Measurements from ENCODE around the gene SHROOM2.
A peak's percentile ranks its signal among the peaks of the same experiment; 100 is the strongest.

Gene SHROOM2

GRCh38 chrX:9947131-9947794 is 161.0 kb downstream of the SHROOM2 start:
- TF ChIP-seq CTCF (IDR thresholded peaks at IDR 0.05; ENCODE audit: low read length, missing control alignments) = no peak
- no peak for DNase-seq (ENCODE audit: low read depth)
- no peak overlapping the region for H3K4me3 ChIP-seq (replicated peaks; ENCODE audit: low read depth, low read length)

GRCh38 chrX:9948406-9948805 is 162.2 kb downstream of the SHROOM2 start:
- no peak for TF ChIP-seq CTCF (IDR thresholded peaks at IDR 0.05; ENCODE audit: low read length, missing control alignments)
- H3K4me3 ChIP-seq (replicated peaks; ENCODE audit: low read depth, low read length) = no peak overlapping the region
- no peak for DNase-seq (ENCODE audit: low read depth)

GRCh38 chrX:9952300-9952699 is 166.1 kb downstream of the SHROOM2 start:
- TF ChIP-seq CTCF (IDR thresholded peaks at IDR 0.05; ENCODE audit: low read length, missing control alignments) = no peak
- DNase-seq (ENCODE audit: low read depth) = no peak

GRCh38 chrX:9953396-9953795 is 167.2 kb downstream of the SHROOM2 start:
- H3K4me3 ChIP-seq (replicated peaks; ENCODE audit: low read depth, low read length) = no peak overlapping the region
- TF ChIP-seq CTCF (IDR thresholded peaks at IDR 0.05; ENCODE audit: low read length, missing control alignments) = no peak
- DNase-seq (ENCODE audit: low read depth) = no peak

More at GRCh38 chrX:9952300-9952699, 166.1 kb downstream of the SHROOM2 start:
- H3K4me3 ChIP-seq (replicated peaks; ENCODE audit: low read depth, low read length) = no peak overlapping the region

- no peak for TF ChIP-seq CTCF (IDR thresholded peaks at IDR 0.05; ENCODE audit: low read length, missing control alignments)
- DNase-seq (ENCODE audit: low read depth) = peak; percentile 56
- no peak overlapping the region for H3K4me3 ChIP-seq (replicated peaks; ENCODE audit: low read depth, low read length)
These were observed 169.3 kb downstream of the SHROOM2 start for GRCh38 chrX:9955506-9955905.

- TF ChIP-seq CTCF (IDR thresholded peaks at IDR 0.05; ENCODE audit: low read length, missing control alignments) = no peak
- H3K4me3 ChIP-seq (replicated peaks; ENCODE audit: low read depth, low read length) = no peak overlapping the region
- no peak for DNase-seq (ENCODE audit: low read depth)
These were observed 171.5 kb downstream of the SHROOM2 start for GRCh38 chrX:9957743-9958142.

GRCh38 chrX:9958183-9958582 is 172.0 kb downstream of the SHROOM2 start:
- TF ChIP-seq CTCF (IDR thresholded peaks at IDR 0.05; ENCODE audit: low read length, missing control alignments) = no peak

More at GRCh38 chrX:9958183-9958582, 172.0 kb downstream of the SHROOM2 start:
- no peak overlapping the region for H3K4me3 ChIP-seq (replicated peaks; ENCODE audit: low read depth, low read length)
- no peak for DNase-seq (ENCODE audit: low read depth)
